Keratinocyte (primary cell): ENCODE measurements around the gene RGS6. TPM values are rescaled to one million over a fixed set of nuclear protein-coding genes. Genes with fewer than 3 reads are reported as not detected.

Source experiments
- DNase-seq: peaks from one replicate; pipeline ENCODE4 v3.0.0-alpha.2; 2011; ENCODE audit warnings: low read depth, missing footprints, low spot score
- FAIRE-seq: peaks from 2 replicates; lab custom pipeline; 2011; peaks lifted over from hg19 to GRCh38; lab: Jason Lieb, UNC
- H2AFZ ChIP-seq: 2 replicates; pipeline ENCODE4 v1.6.0; 2012; ENCODE audit warnings: low read length, control low read depth, inconsistent platforms; ENCODE audit not compliant: control insufficient read depth
- H3K27ac ChIP-seq: 2 replicates; pipeline ENCODE4 v1.5.1; 2011; ENCODE audit warnings: low read length; ENCODE audit not compliant: control insufficient read depth, insufficient read depth
- H3K27me3 ChIP-seq: 3 replicates; pipeline ENCODE4 v1.6.0; 2011; ENCODE audit warnings: low read length; ENCODE audit not compliant: control insufficient read depth, insufficient read depth; ENCODE audit errors: extremely low read depth
- H3K36me3 ChIP-seq, 2 experiments: 2 replicates in 1 of 2; 3 replicates in 1 of 2; pipeline ENCODE4 v1.5.1; 2011; ENCODE audit warnings: low read length in 2 of 2, mild to moderate bottlenecking in 1 of 2; ENCODE audit not compliant: control insufficient read depth in 2 of 2, insufficient read depth in 2 of 2; ENCODE audit errors: extremely low read depth in 1 of 2
- H3K4me1 ChIP-seq: 3 replicates; pipeline ENCODE4 v1.5.1; 2011; ENCODE audit warnings: low read length; ENCODE audit not compliant: control insufficient read depth, insufficient read depth; ENCODE audit errors: extremely low read depth
- H3K4me2 ChIP-seq: 3 replicates; pipeline ENCODE4 v1.6.0; 2011; ENCODE audit warnings: low read depth, low read length; ENCODE audit not compliant: control insufficient read depth, insufficient read depth; ENCODE audit errors: extremely low read depth
- H3K4me3 ChIP-seq, 3 experiments: fragments of 200-600 bp in 1 of 3; sonication (generic) in 1 of 3; 2 replicates in 2 of 3; 3 replicates in 1 of 3; pipeline ENCODE4 v1.5.1; 2011 to 2016; ENCODE audit warnings: low read length in 3 of 3, mild to moderate bottlenecking in 3 of 3, control low read depth in 2 of 3, inconsistent platforms in 1 of 3, low read depth in 1 of 3, mixed read lengths in 1 of 3, mixed run types in 1 of 3, moderate library complexity in 1 of 3; ENCODE audit not compliant: control insufficient read depth in 2 of 3, insufficient read depth in 2 of 3; ENCODE audit errors: extremely low read depth in 1 of 3
- H3K79me2 ChIP-seq: 2 replicates; pipeline ENCODE4 v1.6.0; 2012; ENCODE audit warnings: low read length; ENCODE audit not compliant: control insufficient read depth, insufficient read depth
- H3K9ac ChIP-seq: 3 replicates; pipeline ENCODE4 v1.6.0; 2011; ENCODE audit warnings: low read length; ENCODE audit not compliant: control insufficient read depth, insufficient read depth; ENCODE audit errors: extremely low read depth
- H3K9me1 ChIP-seq: 3 replicates; pipeline ENCODE4 v1.6.0; 2011; ENCODE audit warnings: low read length; ENCODE audit not compliant: control insufficient read depth, insufficient read depth; ENCODE audit errors: extremely low read depth
- H3K9me3 ChIP-seq: 2 replicates; pipeline ENCODE4 v1.5.1; 2012; ENCODE audit warnings: low read depth, low read length; ENCODE audit not compliant: control insufficient read depth
- H4K20me1 ChIP-seq: 3 replicates; pipeline ENCODE4 v1.6.0; 2011; ENCODE audit warnings: low read length; ENCODE audit not compliant: control insufficient read depth, insufficient read depth; ENCODE audit errors: extremely low read depth
- CTCF ChIP-seq, 3 experiments: IDR thresholded peaks in 1 of 3; conservative IDR thresholded peaks in 1 of 3; optimal IDR thresholded peaks in 1 of 3; 2 replicates in 2 of 3; 3 replicates in 1 of 3; pipeline versions ENCODE3 to v1.5.1; 2011; ENCODE audit warnings: low read length in 3 of 3, mild to moderate bottlenecking in 3 of 3, moderate library complexity in 2 of 3, control low read depth in 1 of 3, inconsistent platforms in 1 of 3; ENCODE audit not compliant: insufficient read depth in 2 of 3; ENCODE audit errors: extremely low read depth in 1 of 3
- EZH2 ChIP-seq: IDR thresholded peaks from one replicate; pipeline ENCODE4 v1.6.1; 2012; ENCODE audit warnings: inconsistent platforms, mild to moderate bottlenecking, low read length, moderate library complexity
- dilution Hi-C: fragments of 300-500 bp; cut with MboI; formaldehyde crosslinking; loops from one replicate; pipeline ENCODE4 v1.7.0; 2020; ENCODE audit warnings: low sequenced_read_pairs; ENCODE audit not compliant: extremely low pct_ligation_motif_present
- polyA plus RNA-seq, 5 experiments: library from polyadenylated mRNA; depleted of rRNA in 3 of 5; stranded (reverse) in 3 of 5; stranded (forward) in 1 of 5; unstranded in 1 of 5; fragments of >200 nt; gene quantifications; 1 replicate in 1 of 5; 2 replicates in 3 of 5; 3 replicates in 1 of 5; pipeline versions ENCODE4 v1.2.1 to v1.2.3, GENCODE V29; 2011 to 2012; ENCODE audit warnings: missing spikeins in 2 of 5, low read depth in 1 of 5, low replicate concordance in 1 of 5

Gene RGS6
- polyA plus RNA-seq, 1 donor (not counting 4 experiments of a cell fraction or from before 2014, with no cell fraction given) = not detected

- H3K9me1 ChIP-seq = no peaks in the 10 kb centered on the region
- H4K20me1 ChIP-seq = no peaks in the 10 kb centered on the region
- dilution Hi-C loops = no loop called here
- H2AFZ ChIP-seq = no peak overlapping the region
- H3K27ac ChIP-seq = no peak overlapping the region
- H3K4me1 ChIP-seq = no peaks in the 10 kb centered on the region
- H3K9me3 ChIP-seq = no peaks in the 10 kb centered on the region
- H3K36me3 ChIP-seq = no peaks in the 10 kb centered on the region
- H3K4me2 ChIP-seq = no peak overlapping the region
- no peak overlapping the region for H3K9ac ChIP-seq
- no peaks in the 10 kb centered on the region for H3K79me2 ChIP-seq
- no peak overlapping the region for H3K4me3 ChIP-seq
- no peak for DNase-seq
- no peak for FAIRE-seq
- H3K27me3 ChIP-seq = no peaks in the 10 kb centered on the region
- TF ChIP-seq CTCF (optimal IDR thresholded peaks at IDR 0.05 in 1 of 3, IDR thresholded peaks at IDR 0.05 in 1 of 3, conservative IDR thresholded peaks at IDR 0.05 in 1 of 3; ENCODE audit: extremely low read depth in 1 of 3, insufficient read depth in 2 of 3, low read length in 3 of 3) = no peak
- no peak for TF ChIP-seq EZH2
Measured at GRCh38 chr14:71891185-71891584, 41.0 kb upstream of the RGS6 start.

DNA sequence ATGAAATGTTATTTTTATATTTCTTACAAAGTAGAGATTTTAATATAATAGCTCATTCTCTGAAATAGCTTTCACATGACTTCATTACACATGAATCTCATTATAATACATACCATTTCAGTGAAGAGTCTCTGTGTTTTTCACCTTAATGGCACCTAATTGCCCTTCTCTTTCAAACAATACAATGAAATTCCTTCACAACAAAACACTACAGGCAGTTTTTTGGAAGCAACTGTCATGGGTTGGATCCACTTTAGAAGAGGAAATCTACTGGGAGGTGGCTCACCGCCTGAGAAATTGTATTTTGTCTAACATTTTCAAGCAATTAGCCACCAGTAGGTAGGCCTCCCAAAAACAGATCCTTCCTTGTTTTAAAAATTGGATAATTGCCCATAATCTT is 40.3 kb upstream of the RGS6 start:
- no peak overlapping the region for H3K27ac ChIP-seq
- H3K4me3 ChIP-seq = no peak overlapping the region
- no peaks in the 10 kb centered on the region for H3K9me1 ChIP-seq
- no peak overlapping the region for H3K9ac ChIP-seq
- no peaks in the 10 kb centered on the region for H3K4me1 ChIP-seq
- no peak overlapping the region for H2AFZ ChIP-seq
- no peak overlapping the region for H3K4me2 ChIP-seq
- no peaks in the 10 kb centered on the region for H4K20me1 ChIP-seq
- H3K79me2 ChIP-seq = no peaks in the 10 kb centered on the region
- no peaks in the 10 kb centered on the region for H3K9me3 ChIP-seq
- dilution Hi-C loops = no loop called here
- TF ChIP-seq EZH2 (no peak), CTCF (optimal IDR thresholded peaks at IDR 0.05 in 1 of 3, IDR thresholded peaks at IDR 0.05 in 1 of 3, conservative IDR thresholded peaks at IDR 0.05 in 1 of 3; ENCODE audit: extremely low read depth in 1 of 3, insufficient read depth in 2 of 3, low read length in 3 of 3) (no peak)
- FAIRE-seq = no peak
- no peaks in the 10 kb centered on the region for H3K36me3 ChIP-seq
- H3K27me3 ChIP-seq = no peaks in the 10 kb centered on the region
- no peak for DNase-seq
